Cardiac muscle cell (in vitro differentiated cells and primary cell): ENCODE results near the gene RABL3. TPM values are rescaled to one million over a fixed set of nuclear protein-coding genes. Genes with fewer than 3 reads are reported as not detected.
"Not testable (repeated sequence)": the region's sequence is repeated elsewhere in the genome, so short reads cannot be mapped to it uniquely, and the experiment has no call there.

ENCODE experiments used
- DNase-seq, 2 donors: peaks; one replicate each; pipeline versions ENCODE4 v3.0.0 to v3.0.0-alpha.2; 2010 to 2017; ENCODE audit warnings: low read depth in 1 of 2, low spot score in 1 of 2
- H3K27ac ChIP-seq: fragments of 200-600 bp; sonication (generic); 2 replicates; pipeline ENCODE4 v1.5.1; 2016
- H3K27me3 ChIP-seq: fragments of 200-600 bp; sonication (generic); 2 replicates; pipeline ENCODE4 v1.6.0; 2016; ENCODE audit warnings: control low read depth
- H3K36me3 ChIP-seq: fragments of 200-600 bp; sonication (generic); 2 replicates; pipeline ENCODE4 v1.5.1; 2016; ENCODE audit warnings: control low read depth
- H3K4me1 ChIP-seq: fragments of 200-600 bp; sonication (generic); 2 replicates; pipeline ENCODE4 v1.8.1; 2017; ENCODE audit warnings: low read depth, mild to moderate bottlenecking, mixed run types
- H3K4me3 ChIP-seq: fragments of 200-600 bp; sonication (generic); 2 replicates; pipeline ENCODE4 v1.5.1; 2016; ENCODE audit warnings: mild to moderate bottlenecking
- H3K9me3 ChIP-seq: fragments of 200-600 bp; sonication (generic); 2 replicates; pipeline ENCODE4 v1.5.1; 2017; ENCODE audit warnings: low read depth, mild to moderate bottlenecking, control low read depth
- polyA plus RNA-seq: library from polyadenylated mRNA; unstranded; fragments of >200 nt; fragmentation: Nextera tagmentation; extraction: Ambion mirVana; gene quantifications from 2 replicates; pipeline ENCODE4 v1.2.1, GENCODE V29; 2016
- total RNA-seq: library from RNA; depleted of rRNA; stranded (reverse); fragments of >200 nt; gene quantifications from 2 replicates; pipeline ENCODE4 v1.2.3, GENCODE V29; 2016
- TF ChIP-seq, protein P1 (sequence below): IDR thresholded peaks from 2 replicates; pipeline ENCODE4 v1.5.1; 2012; ENCODE audit warnings: low read depth, mild to moderate bottlenecking, low read length

RABL3 gene
- total and polyA plus RNA-seq, 2 experiments from 2014 or later: 12.5 to 22.3 TPM

DNA sequence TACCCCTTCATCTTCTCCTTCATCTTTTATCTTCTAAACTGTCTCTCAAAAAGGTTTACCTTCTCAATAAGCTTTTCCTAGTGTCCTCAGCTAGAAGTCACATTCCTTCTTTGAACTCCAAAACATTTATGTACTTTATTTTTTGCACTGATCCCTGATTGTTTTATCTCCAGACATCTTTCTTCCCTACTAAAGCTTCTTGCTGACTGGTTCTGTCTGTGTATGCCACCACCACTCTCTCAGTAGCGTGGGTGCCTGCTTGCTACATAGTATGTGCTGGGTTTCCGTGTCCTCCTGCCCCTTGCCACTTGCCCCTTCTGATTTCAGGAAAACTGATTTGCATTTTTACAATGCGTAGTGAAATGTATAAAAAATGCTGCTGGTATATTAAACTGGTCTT, 24.3 kb upstream of the RABL3 start:
- no peaks in the 10 kb centered on the region for H3K9me3 ChIP-seq

DNA sequence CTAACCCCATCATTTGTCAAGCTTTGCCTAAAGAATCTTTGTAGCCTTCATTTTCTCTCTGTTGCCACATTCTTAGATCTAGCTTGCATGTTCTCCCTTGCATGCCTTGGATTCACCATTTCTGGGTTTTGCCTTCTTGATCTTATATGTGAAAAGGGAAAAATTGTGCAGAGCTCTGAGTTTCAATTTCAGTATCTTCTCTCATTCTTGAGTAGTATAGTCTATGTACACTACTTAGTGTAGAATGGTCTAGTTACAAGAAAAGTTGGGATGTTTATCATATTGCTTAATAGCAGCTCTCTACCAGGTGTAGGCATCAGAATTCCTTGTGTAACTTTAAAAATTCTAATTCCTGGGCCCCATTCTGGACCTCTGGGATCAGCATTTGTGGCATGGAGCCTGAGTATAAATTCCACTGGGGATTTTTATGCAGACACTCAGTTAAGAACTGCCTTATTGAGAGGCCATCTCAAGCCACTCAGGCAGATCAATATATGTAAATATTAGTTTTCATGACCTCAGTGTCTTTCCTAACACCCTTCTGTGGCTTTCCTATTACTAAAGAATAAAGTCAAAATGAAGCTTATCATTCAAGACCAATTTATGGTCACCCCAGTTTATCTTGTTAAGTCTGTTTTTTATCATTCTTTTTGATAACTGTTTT, 23.6 kb upstream of the RABL3 start:
- peaks cover 19% of the 10 kb centered on the region for H3K4me1 ChIP-seq
- no peak overlapping the region for H3K27ac ChIP-seq
- TF ChIP-seq, protein P1, sequence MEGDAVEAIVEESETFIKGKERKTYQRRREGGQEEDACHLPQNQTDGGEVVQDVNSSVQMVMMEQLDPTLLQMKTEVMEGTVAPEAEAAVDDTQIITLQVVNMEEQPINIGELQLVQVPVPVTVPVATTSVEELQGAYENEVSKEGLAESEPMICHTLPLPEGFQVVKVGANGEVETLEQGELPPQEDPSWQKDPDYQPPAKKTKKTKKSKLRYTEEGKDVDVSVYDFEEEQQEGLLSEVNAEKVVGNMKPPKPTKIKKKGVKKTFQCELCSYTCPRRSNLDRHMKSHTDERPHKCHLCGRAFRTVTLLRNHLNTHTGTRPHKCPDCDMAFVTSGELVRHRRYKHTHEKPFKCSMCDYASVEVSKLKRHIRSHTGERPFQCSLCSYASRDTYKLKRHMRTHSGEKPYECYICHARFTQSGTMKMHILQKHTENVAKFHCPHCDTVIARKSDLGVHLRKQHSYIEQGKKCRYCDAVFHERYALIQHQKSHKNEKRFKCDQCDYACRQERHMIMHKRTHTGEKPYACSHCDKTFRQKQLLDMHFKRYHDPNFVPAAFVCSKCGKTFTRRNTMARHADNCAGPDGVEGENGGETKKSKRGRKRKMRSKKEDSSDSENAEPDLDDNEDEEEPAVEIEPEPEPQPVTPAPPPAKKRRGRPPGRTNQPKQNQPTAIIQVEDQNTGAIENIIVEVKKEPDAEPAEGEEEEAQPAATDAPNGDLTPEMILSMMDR: no peak
- H3K27me3 ChIP-seq: no peaks in the 10 kb centered on the region
- H3K36me3 ChIP-seq: no peaks in the 10 kb centered on the region
- DNase-seq: no peak
- H3K9me3 ChIP-seq: no peaks in the 10 kb centered on the region
- H3K4me3 ChIP-seq: no peak overlapping the region

More for the DNA sequence above, 24.3 kb upstream of the RABL3 start:
- Histone ChIP-seq H3K27ac (no peak overlapping the region), H3K36me3 (no peaks in the 10 kb centered on the region), H3K4me1 (peaks cover 19% of the 10 kb centered on the region), H3K4me3 (no peak overlapping the region), H3K27me3 (no peaks in the 10 kb centered on the region)
- TF ChIP-seq, protein P1: no peak
- no peak for DNase-seq

DNA sequence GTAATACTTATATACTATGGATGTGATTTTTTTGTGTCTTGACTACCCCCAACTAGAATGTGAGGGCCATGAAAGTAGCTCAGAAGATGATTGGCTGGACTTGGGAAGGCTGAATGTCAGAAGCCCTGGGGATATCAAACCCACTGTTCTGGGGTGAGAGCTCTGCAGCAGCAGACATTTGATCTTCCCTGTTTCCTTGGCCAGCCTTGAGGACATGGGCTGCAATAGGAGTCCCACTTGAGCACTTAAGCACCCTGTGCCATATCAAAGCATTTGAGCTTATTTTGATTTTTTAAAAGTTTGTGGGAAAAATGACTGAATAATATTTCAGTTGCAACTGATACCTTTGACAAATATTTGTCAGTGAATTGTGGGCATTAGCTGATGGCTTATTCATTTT, 21.9 kb upstream of the RABL3 start:
- Histone ChIP-seq H3K9me3 (no peaks in the 10 kb centered on the region), H3K27ac (peak overlapping the region; percentile 61), H3K36me3 (no peaks in the 10 kb centered on the region), H3K4me3 (no peak overlapping the region), H3K4me1 (peaks cover 19% of the 10 kb centered on the region), H3K27me3 (no peaks in the 10 kb centered on the region)
- TF ChIP-seq, protein P1: no peak
- peak in 1 of 2 donors; percentile 29 for DNase-seq

DNA sequence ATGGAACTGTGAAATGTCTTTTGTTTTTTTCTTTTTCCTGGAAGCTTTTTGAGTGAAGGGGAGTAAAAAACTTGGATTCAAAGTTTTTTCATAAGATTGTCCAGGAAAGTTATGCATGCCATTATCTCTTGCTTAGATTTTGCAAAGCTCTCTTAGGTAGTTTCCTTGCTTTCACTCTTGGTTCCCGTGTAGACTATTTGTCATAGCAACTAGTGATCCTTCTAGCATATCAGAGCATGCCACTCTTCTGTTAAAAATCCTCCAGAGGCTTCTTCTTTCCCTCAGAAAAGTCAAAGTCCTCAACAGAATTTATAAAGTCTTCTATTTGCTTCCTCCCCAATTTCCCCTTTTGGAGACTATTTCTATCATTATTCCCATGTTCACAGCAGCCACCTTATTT, 21.3 kb upstream of the RABL3 start:
- DNase-seq: no peak
- Histone ChIP-seq H3K36me3 (no peaks in the 10 kb centered on the region), H3K27ac (peak overlapping the region; percentile 61), H3K9me3 (no peaks in the 10 kb centered on the region), H3K4me3 (no peak overlapping the region), H3K4me1 (peaks cover 19% of the 10 kb centered on the region), H3K27me3 (no peaks in the 10 kb centered on the region)
- TF ChIP-seq, protein P1: no peak

DNA sequence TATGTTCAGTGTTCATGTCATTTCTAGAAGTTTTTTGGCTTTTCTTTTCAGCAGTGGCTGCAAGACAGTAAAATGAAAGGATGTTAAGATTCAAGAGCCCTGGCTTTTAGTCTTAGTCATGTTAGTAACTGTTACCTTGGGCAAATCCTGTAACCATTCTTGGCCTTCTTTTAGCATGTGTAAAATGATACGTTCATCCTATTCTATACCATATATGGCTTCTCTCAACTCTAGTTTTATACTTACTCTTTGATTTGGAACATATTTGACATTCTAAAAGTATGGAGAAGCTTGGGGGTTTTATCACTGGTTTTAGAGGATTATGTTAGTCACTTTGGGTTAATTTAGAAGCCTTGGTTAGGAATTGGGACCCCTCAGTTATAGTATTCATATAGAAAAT, 20.3 kb upstream of the RABL3 start:
- Histone ChIP-seq H3K36me3 (peaks cover 1% of the 10 kb centered on the region), H3K4me3 (no peak overlapping the region), H3K27me3 (no peaks in the 10 kb centered on the region), H3K27ac (no peak overlapping the region), H3K9me3 (no peaks in the 10 kb centered on the region), H3K4me1 (peaks cover 19% of the 10 kb centered on the region)
- TF ChIP-seq, protein P1: no peak
- DNase-seq: no peak

DNA sequence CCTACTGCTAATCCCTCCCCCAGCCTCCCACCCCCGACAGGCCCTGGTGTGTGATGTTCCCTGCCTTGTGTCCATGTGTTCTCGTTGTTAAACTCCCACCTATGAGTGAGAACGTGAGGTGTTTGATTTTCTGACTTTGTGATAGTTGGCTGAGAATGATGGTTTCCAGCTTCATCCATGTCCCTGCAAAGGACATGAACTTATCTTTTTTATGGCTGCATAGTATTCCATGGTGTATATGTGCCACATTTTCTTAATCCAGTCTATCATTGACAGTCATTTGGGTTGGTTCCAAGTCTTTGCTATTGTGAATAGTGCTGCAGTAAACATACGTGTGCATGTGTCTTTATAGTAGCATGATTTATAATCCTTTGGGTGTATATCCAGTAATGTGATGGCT, 16.2 kb upstream of the RABL3 start:
- H3K36me3 ChIP-seq, H3K4me1 ChIP-seq, DNase-seq, H3K4me3 ChIP-seq, H3K27me3 ChIP-seq, H3K27ac ChIP-seq, H3K9me3 ChIP-seq: not testable (repeated sequence)
